Loucy (cell line): Measurements from ENCODE around the gene SLC29A3.

Source experiments
- CTCF ChIP-seq: fragments of 200-600 bp; sonication (generic); conservative IDR thresholded peaks from 2 replicates; pipeline ENCODE4 v1.5.1; 2014; ENCODE audit warnings: mild to moderate bottlenecking, antibody characterized with exemption, low read length
- EZH2phosphoT487 ChIP-seq: fragments of 200-600 bp; IDR thresholded peaks from 2 replicates; pipeline ENCODE4 v1.6.1; 2018; ENCODE audit warnings: antibody characterized with exemption, mild to moderate bottlenecking, moderate library complexity, borderline replicate concordance

DNA sequence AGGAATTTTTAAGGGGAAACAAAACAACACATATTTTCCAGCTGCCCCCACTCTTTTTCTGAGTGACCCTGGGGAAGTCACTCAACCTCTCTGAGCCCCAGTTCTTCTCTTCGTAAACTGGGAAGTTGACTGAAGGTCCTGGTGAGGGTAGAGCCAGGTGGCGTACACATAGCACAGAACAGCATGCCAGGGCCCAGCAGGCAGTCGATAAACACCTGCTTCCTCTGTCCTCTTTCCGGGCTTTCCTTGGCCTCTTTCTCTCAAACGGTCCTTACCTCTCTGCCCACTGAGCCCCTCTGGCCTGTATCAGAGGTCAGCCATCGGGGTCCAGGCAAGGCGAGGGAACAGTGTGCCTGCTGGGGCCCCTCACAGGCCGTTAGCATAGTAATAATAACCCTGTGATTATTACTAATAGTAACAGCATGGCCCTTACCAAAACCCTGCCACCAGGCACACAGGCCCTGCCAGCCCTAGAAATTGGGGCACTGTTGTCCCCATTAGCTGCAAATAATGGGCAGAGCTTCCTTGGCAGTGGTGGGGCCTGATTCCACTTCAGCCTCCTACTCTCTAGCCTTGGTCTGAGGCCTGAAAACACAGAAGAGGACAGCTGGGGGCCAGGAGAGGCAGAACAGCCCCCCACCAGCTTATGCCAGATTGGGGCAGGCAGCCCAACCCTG lies 37.3 kb upstream of the SLC29A3 start:
- TF ChIP-seq CTCF = no peak
- no peak for TF ChIP-seq EZH2phosphoT487
